DMS79 (cell line): ENCODE data around the gene DRAP1.

Source experiments
- DNase-seq: peaks from one replicate; lab custom pipeline; 2025; lab: John Stamatoyannopoulos, UW

The DRAP1 gene

DNA sequence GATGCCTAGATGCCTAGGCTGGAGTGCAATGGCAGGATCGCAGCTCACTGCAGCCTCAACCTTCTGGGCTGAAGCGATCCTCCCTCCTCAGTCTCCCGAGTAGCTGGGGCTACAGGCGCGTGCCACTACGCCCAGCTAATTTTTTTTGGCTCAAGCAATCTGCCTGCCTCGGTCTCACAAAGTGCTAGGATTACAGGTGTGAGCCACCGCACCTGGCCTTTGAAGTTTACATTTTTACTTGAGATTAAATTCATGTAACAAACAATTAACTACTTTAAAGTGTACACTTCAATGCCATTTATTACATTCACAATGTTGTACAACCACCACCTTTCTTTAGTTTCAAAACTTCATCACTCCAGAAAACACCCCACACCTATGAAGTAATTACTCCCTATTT, 15.5 kb upstream of the DRAP1 start:
- no peak for DNase-seq

DNA sequence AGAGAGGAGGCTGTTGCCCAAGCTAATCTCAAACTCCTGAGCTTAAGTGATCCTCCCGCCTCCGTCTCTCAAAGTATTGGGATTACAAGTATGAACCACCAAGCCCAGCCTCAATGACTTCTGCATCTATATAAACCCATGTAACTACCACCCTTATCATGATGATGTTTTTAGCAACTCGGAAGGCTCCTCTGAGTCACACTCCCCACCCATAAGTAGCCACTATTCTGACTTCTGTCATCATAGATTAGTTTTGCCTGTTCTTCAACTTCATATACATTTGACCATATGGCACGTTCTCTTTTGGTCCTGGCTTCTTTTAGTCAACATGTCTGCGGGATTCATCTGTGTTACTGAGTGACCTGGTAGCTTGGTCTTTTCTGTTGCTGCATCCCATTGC, 12.6 kb upstream of the DRAP1 start:
- DNase-seq = no peak

DNA sequence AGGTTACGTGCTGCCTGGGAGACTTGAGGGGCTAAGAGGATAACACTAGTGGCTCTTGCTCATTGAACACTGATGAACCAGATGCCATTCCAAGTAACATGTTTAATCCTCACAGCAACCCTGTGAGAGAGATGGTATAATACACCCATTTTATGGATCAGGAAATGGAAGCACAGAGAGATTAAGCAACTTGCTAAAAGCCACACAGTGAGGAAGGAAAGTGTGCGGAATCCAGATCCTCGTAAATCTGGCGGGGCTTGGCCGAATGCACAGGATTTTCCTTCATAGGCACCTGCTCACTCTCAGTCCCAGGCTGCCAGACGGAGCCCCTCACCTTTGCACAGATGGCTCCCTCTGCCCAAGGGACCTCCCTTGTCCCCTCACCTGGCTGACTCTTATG, 11.3 kb upstream of the DRAP1 start:
- DNase-seq = no peak

DNA sequence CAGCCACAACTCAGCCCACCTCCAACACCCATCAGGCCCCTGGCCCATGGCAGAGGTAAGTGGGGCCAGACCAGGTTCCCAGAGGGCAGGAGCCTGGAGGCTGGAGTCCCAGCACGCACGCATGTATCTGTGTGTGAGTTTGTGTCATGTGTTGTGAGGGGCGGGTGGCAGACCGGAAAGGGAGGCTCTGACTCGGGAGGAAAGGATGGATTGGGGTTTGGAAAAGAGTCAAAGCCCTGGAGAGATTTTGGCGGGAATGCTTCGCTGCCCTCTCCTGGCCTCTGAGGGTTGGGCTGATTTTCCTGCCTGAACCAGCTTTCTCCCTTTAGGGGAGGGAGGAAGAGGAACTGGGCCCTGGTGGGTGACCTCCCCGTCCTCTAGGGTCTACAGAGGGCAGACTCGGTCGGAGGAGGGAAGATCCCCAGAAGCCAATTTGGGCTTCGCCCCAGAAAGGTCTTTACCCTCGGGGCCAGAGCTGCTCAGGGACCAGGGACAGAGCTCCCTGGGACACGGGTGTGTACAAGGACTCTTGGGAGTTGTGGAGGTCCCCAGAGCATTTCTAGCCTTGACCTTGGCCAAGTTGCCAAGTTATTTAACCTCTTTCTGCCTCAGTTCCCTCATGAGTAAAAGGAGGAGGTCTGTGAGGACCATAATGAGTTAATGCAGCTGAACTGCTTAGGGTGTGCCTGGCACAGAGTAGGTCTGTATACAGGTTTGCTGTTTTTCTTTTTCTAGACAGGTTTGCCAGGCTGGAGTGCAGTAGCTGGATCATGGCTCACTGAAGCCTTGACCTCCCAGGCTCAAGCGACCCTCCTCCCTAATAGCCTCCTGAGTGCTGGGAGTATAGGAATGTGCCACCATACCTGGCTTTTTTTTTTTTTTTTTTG, 7.3 kb upstream of the DRAP1 start:
- DNase-seq = no peak

DNA sequence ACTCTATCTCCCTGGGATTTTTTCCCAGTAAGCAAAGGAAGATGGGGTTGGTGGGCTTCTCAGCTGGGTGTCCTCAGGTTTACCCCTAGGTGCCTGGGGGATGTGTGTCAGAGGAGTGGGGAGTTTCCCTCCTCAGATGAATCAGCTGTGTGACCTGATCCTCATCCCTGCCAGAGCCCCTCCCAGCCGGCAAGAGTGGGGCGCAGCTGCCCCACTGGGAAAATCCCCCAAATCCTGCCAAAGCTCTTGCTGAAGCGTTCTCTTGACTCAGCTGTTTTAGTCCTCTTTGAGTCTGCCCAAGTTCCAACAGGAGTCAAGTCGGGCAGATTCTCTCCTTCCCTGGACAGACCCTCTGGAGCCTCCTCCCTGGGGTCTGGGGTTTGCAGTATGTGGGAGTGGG, 6.4 kb upstream of the DRAP1 start:
- DNase-seq = no peak

GRCh38 chr11:65915101-65915820, 4.0 kb upstream of the DRAP1 start:
- no peak for DNase-seq

- no peak for DNase-seq
Measured at GRCh38 chr11:65915821-65916251, 3.4 kb upstream of the DRAP1 start.

- DNase-seq = no peak
Measured at GRCh38 chr11:65916391-65916790, 2.8 kb upstream of the DRAP1 start.

- no peak for DNase-seq
Measured at GRCh38 chr11:65917077-65917433, 2.2 kb upstream of the DRAP1 start.

GRCh38 chr11:65917434-65918210, 1.6 kb upstream of the DRAP1 start:
- no peak for DNase-seq

GRCh38 chr11:65918211-65919140, 750 bp upstream of the DRAP1 start, which contains the start of gene C11orf68:
Gene C11orf68 (minus strand): TSS chr11:65919062. CDS start chr11:65919031, 31 bp downstream.
- no peak for DNase-seq

GRCh38 chr11:65919573-65920371, 546 bp downstream of the DRAP1 start:
- no peak for DNase-seq

DNA sequence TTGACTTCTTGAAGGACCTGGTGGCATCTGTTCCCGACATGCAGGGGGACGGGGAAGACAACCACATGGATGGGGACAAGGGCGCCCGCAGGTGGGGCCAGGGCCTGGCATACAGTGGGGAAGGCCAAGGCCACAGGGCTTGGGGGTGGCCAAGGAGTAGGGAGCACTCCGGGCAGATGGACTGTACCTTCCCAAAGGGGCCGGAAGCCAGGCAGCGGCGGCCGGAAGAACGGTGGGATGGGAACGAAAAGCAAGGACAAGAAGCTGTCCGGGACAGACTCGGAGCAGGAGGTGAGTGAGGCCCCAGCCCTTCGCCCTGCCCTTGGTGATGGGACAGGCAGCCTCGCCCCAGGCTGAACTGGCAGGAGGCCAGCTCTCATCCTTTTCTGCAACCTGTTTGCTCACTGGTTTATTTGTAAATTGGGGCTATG, 1.2 kb downstream of the DRAP1 start:
- DNase-seq = no peak

GRCh38 chr11:65921033-65921555, 1.9 kb downstream of the DRAP1 start:
- DNase-seq = no peak

- no peak for DNase-seq
Measured at GRCh38 chr11:65921876-65922275, 2.6 kb downstream of the DRAP1 start.

- DNase-seq = no peak
Measured at GRCh38 chr11:65922565-65922964, 3.3 kb downstream of the DRAP1 start.

DNA sequence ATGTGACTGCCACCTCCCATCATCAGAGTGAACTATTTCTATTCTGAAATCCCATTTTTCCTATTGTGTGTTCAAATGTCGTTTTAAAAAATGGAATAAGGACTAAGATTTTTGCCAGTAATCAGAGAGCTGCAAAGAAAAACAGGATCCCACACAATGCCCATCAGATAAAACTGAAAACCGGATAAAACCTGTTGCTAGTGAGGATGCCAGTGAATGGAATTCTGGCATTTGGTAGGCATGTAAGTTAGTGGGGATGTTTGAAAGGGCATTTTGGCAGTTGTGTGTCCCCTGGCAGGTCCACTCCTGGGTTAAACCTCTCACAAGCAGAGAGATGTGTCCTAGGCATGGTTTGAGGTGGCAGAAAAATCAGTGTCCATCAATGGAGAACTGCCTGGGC, 6.2 kb downstream of the DRAP1 start:
- no peak for DNase-seq

- no peak for DNase-seq
Measured at GRCh38 chr11:65927904-65928397, 8.7 kb downstream of the DRAP1 start.

- no peak for DNase-seq
Measured at GRCh38 chr11:65928667-65929066, 9.4 kb downstream of the DRAP1 start.
